Left ventricle myocardium inferior (tissue), 1 donor: ENCODE data around the gene MRC2. TPM values are rescaled to one million over a fixed set of nuclear protein-coding genes. Genes with fewer than 3 reads are reported as not detected.

Experiments used
- DNase-seq: peaks from one replicate; pipeline ENCODE4 v3.0.0-alpha.2; 2020
- H3K27ac ChIP-seq: fragments of 200-600 bp; replicated peaks from 2 replicates; pipeline ENCODE4 v1.8.0; 2021
- H3K27me3 ChIP-seq: fragments of 200-600 bp; 2 replicates; pipeline ENCODE4 v1.8.0; 2021; ENCODE audit warnings: low read depth
- H3K36me3 ChIP-seq: fragments of 200-600 bp; 2 replicates; pipeline ENCODE4 v1.8.0; 2021
- H3K4me1 ChIP-seq: fragments of 200-600 bp; 2 replicates; pipeline ENCODE4 v1.8.0; 2021
- H3K4me3 ChIP-seq: fragments of 200-600 bp; 2 replicates; pipeline ENCODE4 v1.8.0; 2021; ENCODE audit warnings: mild to moderate bottlenecking, moderate library complexity
- H3K9me3 ChIP-seq: fragments of 200-600 bp; replicated peaks from 2 replicates; pipeline ENCODE4 v1.8.0; 2021
- intact Hi-C: fragments of 100-400 bp; cut with micrococcal nuclease; formaldehyde crosslinking; loops from one replicate; pipeline ENCODE4 v1.11.0; 2022
- total RNA-seq: library from RNA; stranded (reverse); fragmentation: NEBNext Ultra II Directional; extraction: Animal tissue kit (Norgen Biotek cat#: 25700); gene quantifications from one replicate; pipeline ENCODE4 v1.2.1, GENCODE V29; 2021
- TF ChIP-seq, protein P1 (sequence below): fragments of 200-600 bp; IDR thresholded peaks from 2 replicates; pipeline ENCODE4 v1.8.0; 2021; ENCODE audit warnings: antibody characterized with exemption, mild to moderate bottlenecking, borderline replicate concordance
- donor health status: DM: no; HTN: yes; CAD: no; lungs with severe emphysema.

The MRC2 gene
- total RNA-seq, 1 donor from 2014 or later = 22.8 TPM

DNA sequence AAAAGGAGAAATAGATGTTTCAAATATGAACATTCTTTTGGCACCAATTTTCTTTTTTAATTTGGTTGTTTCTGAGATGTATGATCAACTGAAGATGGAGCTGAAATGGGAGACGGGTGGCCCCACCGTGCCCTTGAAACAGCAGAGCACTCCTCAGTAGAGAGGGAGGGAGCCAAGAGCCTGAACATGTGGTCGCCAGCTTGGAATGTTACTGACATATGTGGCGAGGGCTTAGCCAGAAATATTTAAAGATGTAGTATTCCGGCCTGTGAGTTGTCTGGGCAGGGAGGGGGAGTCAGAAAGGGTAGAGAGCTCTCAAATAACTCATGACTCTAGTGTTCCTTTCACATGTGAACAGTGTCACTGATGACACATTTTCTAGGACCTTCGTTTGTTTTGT lies 13.3 kb upstream of the MRC2 start:
- Histone ChIP-seq H3K9me3 (no peaks in the 10 kb centered on the region), H3K27ac (peak overlapping the region; percentile 13), H3K36me3 (peaks cover 55% of the 10 kb centered on the region), H3K27me3 (no peaks in the 10 kb centered on the region), H3K4me1 (peaks cover 30% of the 10 kb centered on the region), H3K4me3 (no peak overlapping the region)
- TF ChIP-seq, protein P1, sequence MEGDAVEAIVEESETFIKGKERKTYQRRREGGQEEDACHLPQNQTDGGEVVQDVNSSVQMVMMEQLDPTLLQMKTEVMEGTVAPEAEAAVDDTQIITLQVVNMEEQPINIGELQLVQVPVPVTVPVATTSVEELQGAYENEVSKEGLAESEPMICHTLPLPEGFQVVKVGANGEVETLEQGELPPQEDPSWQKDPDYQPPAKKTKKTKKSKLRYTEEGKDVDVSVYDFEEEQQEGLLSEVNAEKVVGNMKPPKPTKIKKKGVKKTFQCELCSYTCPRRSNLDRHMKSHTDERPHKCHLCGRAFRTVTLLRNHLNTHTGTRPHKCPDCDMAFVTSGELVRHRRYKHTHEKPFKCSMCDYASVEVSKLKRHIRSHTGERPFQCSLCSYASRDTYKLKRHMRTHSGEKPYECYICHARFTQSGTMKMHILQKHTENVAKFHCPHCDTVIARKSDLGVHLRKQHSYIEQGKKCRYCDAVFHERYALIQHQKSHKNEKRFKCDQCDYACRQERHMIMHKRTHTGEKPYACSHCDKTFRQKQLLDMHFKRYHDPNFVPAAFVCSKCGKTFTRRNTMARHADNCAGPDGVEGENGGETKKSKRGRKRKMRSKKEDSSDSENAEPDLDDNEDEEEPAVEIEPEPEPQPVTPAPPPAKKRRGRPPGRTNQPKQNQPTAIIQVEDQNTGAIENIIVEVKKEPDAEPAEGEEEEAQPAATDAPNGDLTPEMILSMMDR = no peak
- DNase-seq = no peak
- intact Hi-C loops = no loop called here

DNA sequence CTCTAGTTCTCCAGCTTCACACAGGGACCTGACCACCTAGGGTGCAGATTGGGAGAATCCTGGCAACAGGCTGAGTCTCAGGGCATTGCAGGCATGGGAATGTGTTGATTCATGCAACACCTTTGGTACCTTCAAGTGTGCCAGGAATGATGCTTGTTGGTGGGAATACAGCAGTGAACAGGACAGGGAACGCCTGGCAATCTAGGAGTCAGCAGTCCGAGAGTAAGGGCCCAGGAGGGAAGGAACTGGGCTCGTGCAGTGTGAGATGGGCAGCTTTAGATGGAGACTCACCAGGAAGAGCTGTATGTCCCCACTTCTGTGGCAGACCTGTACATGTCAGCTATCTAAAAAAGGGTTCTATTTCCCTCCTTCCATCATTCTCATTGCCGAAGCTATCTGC lies 12.0 kb upstream of the MRC2 start:
- intact Hi-C loops = no loop called here
- peaks cover 41% of the 10 kb centered on the region for H3K36me3 ChIP-seq
- no peaks in the 10 kb centered on the region for H3K9me3 ChIP-seq
- no peaks in the 10 kb centered on the region for H3K27me3 ChIP-seq
- H3K4me1 ChIP-seq = peaks cover 30% of the 10 kb centered on the region
- no peak overlapping the region for H3K4me3 ChIP-seq
- DNase-seq = no peak
- H3K27ac ChIP-seq = no peak overlapping the region
- TF ChIP-seq, protein P1 = no peak

DNA sequence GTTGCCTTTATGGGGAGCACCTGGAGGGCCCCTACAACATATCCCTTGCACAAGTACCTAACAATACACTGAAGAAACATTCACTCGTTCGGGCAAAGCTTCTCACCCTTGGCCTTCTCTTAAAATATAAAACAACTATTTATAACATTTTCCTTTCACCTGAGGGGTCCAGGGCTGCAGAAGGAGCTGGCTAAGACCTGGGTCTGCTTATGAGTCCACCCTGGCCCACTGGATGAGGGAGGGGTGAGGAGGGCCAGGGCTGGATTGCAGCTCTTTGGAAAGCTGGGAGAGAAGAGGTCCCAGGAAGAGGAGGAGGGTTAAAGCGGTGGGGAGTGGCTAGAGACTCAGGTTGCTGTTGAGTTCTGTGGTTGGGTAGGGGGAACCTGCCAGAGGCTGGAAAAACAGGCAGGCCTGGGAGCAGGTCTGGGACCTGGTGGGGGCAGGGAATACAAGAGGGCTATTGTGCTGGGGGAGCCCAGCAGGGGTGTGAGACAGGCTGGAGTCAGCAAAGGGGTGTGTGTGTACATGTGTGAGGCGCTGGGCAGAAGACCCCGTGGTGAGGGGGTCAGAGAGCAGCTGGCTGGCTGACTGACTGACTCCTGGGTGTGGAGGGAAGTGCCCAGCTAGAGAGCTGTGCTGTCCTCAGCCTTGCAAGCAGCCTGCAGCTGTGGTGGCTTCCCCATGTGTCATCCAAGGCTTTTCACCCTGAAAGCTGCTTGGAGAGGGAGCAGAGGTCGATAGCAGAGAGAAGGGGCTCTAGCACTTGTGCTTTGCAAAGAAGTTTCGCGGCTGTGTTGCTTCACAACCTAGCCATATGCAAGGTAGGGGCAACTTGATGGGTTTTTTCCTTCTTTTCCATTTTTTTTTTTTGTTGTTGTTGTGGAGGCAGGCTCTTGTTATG lies 10.2 kb upstream of the MRC2 start:
- no peak overlapping the region for H3K4me3 ChIP-seq
- TF ChIP-seq, protein P1 = no peak
- no peak for DNase-seq
- peaks cover 33% of the 10 kb centered on the region for H3K36me3 ChIP-seq
- H3K9me3 ChIP-seq = no peaks in the 10 kb centered on the region
- intact Hi-C loops = no loop called here
- no peak overlapping the region for H3K27ac ChIP-seq
- H3K4me1 ChIP-seq = peaks cover 30% of the 10 kb centered on the region
- no peaks in the 10 kb centered on the region for H3K27me3 ChIP-seq

DNA sequence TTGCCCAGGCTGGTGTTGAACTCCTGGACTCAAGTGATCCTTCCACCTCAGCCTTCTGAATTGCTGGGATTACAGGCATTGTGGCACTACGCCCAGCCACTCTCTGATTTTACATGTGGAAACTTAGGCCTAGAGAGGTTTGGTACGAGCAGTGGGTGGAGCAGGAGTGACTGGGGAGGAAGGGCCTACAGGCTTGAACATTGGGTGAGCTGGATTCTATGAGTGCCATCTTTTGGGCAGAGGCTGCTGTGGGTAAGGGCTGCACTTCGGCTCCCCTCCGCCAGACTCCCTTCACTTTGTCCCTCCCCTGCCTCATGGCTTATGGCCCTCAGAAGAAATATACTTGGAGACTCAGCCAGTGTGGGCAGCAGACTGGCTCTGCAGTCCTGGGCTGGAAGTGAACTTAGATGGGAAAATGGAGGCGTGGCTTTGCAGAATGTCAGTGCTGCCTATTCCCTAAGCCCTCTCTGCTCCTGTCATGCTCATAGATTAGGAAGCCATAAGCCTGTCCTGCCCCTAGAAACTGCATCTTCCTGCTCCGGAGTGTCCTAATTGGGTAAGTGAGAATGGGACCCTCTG lies 9.5 kb upstream of the MRC2 start:
- Histone ChIP-seq H3K27ac (peak overlapping the region; percentile 25), H3K4me1 (peaks cover 30% of the 10 kb centered on the region), H3K9me3 (no peaks in the 10 kb centered on the region), H3K36me3 (peaks cover 26% of the 10 kb centered on the region), H3K4me3 (no peak overlapping the region), H3K27me3 (no peaks in the 10 kb centered on the region)
- no peak for DNase-seq
- intact Hi-C loops = no loop called here
- TF ChIP-seq, protein P1 = no peak

DNA sequence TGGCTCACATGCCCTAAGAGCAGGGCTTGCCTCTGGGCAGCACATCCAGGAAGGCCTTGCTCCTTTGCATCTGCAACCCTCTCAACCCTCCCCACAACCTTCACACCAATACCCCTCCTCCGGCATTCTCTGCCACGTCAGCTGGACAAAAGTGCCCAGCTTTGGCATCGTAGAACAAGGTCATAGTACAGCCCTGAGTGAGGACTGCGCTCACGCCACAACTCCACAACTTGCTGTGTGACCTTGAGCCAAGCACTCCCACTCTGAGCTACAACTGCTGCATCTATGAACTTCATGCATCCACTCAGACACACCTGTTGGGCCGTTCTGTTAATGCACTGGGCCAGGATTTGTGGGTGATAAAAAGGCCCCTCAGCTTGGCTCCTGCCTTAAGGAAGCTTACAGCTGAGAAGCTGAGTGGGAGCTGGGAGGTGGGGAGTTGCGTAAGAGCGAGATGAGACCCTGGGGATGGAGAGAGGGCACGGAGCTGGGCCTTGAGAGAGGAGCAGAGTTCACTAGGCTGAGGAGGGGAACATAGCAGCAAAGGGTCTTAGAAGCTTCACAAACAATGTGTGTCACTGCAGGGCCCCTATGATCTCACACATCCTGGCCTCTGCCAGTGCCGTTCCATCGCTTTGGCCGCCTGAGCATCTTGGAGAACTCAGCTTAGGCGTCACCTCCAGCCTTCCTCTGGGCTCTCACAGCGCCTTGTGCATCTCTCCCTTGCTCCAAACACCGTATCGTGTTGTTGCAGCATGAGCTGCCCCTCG lies 8.6 kb upstream of the MRC2 start:
- intact Hi-C loops = no loop called here
- no peak for DNase-seq
- TF ChIP-seq, protein P1 = no peak
- Histone ChIP-seq H3K27ac (peak overlapping the region; percentile 25), H3K9me3 (no peaks in the 10 kb centered on the region), H3K4me3 (no peak overlapping the region), H3K36me3 (peaks cover 18% of the 10 kb centered on the region), H3K27me3 (no peaks in the 10 kb centered on the region), H3K4me1 (peaks cover 27% of the 10 kb centered on the region)
